ENCODE measurements around the gene MBTPS2. TPM values are rescaled to one million over a fixed set of nuclear protein-coding genes. Genes with fewer than 3 reads are reported as not detected.
"Not testable (repeated sequence)": the region's sequence is repeated elsewhere in the genome, so short reads cannot be mapped to it uniquely, and the experiment has no call there.

MBTPS2 gene
- total and polyA plus RNA-seq, 2 donors from 2014 or later, result 4.9 to 13.4 TPM

DNA sequence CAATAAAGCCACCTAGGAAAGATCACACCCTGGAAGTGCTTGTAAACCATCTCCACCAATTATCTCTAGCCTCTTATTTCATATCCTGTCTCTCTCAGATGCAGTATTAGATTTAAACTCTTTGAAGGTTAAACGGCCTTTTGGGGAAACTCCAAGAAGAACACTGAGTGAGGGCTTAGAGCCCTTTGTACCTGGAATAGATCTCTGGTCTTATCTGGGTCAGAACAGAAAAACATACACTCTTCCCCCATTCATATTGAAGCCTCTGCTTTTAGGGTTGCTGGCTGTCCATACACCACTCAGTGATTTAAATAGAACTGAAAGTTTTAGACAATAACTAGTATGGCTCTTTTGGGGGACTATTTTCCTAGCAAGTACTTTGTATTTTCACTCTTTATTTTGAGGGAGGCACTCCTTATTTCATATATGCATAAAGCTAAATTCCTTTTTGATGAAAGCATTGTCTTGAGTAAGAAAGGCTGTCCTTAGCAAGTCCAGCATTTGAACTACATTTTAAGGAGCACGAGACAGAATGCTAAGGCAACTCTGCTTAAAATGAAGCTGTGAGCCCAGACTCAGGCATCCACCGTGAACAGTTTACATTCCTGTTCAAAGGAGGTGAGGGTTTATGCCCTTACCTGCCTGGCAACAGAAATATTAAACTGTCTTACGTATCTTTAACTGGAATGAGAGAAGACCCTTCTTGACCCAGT is 33.8 kb downstream of the MBTPS2 start:
- TF ChIP-seq, protein P1, sequence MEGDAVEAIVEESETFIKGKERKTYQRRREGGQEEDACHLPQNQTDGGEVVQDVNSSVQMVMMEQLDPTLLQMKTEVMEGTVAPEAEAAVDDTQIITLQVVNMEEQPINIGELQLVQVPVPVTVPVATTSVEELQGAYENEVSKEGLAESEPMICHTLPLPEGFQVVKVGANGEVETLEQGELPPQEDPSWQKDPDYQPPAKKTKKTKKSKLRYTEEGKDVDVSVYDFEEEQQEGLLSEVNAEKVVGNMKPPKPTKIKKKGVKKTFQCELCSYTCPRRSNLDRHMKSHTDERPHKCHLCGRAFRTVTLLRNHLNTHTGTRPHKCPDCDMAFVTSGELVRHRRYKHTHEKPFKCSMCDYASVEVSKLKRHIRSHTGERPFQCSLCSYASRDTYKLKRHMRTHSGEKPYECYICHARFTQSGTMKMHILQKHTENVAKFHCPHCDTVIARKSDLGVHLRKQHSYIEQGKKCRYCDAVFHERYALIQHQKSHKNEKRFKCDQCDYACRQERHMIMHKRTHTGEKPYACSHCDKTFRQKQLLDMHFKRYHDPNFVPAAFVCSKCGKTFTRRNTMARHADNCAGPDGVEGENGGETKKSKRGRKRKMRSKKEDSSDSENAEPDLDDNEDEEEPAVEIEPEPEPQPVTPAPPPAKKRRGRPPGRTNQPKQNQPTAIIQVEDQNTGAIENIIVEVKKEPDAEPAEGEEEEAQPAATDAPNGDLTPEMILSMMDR (IDR thresholded peaks at IDR 0.05; ENCODE audit: borderline replicate concordance, extremely low read depth, insufficient read depth), result no peak
- no peaks in the 10 kb centered on the region for H3K36me3 ChIP-seq (ENCODE audit: control insufficient read depth in 2 of 3, insufficient read depth in 3 of 3, low read length in 3 of 3)
- no peak overlapping the region for H3K9ac ChIP-seq (ENCODE audit: low read length in 3 of 3)
- no peaks in the 10 kb centered on the region for H3K9me3 ChIP-seq (ENCODE audit: control insufficient read depth in 2 of 3, insufficient read depth in 1 of 3, low read length in 3 of 3)
- FAIRE-seq, result no peak
- H3K4me3 ChIP-seq (ENCODE audit: low read length in 3 of 3), result no peak overlapping the region
- no peaks in the 10 kb centered on the region for H3K4me1 ChIP-seq (ENCODE audit: control insufficient read depth in 2 of 3, insufficient read depth in 2 of 3, low read depth in 1 of 3, low read length in 3 of 3)
- intact Hi-C loops (cut with DNase I), result no loop called here
- DNase-seq, result no peak
- no peaks in the 10 kb centered on the region for H3K27me3 ChIP-seq (ENCODE audit: control insufficient read depth, insufficient read depth, low read length)
- H3K27ac ChIP-seq (ENCODE audit: low read depth in 2 of 2, low read length in 2 of 2), result no peak overlapping the region

DNA sequence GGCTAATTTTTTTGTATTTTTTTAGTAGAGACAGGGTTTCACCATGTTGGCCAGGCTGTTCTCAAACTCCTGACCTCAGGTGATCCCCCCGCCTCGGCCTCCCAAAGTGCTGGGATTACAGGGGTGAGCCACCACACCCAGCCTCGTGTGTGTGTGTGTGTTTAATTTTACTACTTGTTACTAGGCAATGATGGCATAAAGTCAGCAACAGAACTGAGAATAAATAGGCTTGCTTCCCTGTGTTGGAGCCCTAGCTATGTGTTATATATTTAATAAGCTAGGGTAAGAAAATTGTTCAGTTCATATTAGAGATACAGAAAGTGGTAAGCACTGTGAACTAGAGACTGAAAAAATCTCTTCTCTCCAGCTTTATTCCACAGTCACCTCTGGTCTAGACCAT is 34.8 kb downstream of the MBTPS2 start:
- H3K36me3 ChIP-seq (ENCODE audit: control insufficient read depth in 2 of 3, insufficient read depth in 3 of 3, low read length in 3 of 3); H3K9me3 ChIP-seq (ENCODE audit: control insufficient read depth in 2 of 3, insufficient read depth in 1 of 3, low read length in 3 of 3); FAIRE-seq; DNase-seq; H3K27ac ChIP-seq (ENCODE audit: low read depth in 2 of 2, low read length in 2 of 2); H3K4me1 ChIP-seq (ENCODE audit: control insufficient read depth in 2 of 3, insufficient read depth in 2 of 3, low read depth in 1 of 3, low read length in 3 of 3); H3K9ac ChIP-seq (ENCODE audit: low read length in 3 of 3); H3K4me3 ChIP-seq (ENCODE audit: low read length in 3 of 3); H3K27me3 ChIP-seq (ENCODE audit: control insufficient read depth, insufficient read depth, low read length); intact Hi-C loops (cut with DNase I): not testable (repeated sequence)

DNA sequence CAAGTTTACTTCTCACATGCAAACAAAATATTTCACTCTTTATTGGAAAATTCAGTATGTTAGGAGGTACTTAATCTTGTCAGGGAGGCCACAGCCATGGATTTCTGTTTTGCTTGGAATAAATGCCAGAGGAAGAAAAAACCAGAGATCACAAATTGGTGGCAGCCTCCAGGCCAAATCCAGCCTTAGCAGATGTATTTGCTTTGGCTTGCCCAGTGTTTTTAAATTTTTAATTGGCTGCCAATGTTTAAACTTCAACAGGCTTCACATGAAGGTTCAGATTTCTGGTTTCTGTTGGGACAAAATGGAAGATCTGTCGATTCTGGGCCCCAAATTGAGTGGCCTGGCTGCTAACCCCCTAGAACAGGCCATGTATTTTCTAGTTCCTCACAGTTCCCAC is 35.6 kb downstream of the MBTPS2 start:
- H3K27ac ChIP-seq (ENCODE audit: low read depth in 2 of 2, low read length in 2 of 2), result no peak overlapping the region
- no peaks in the 10 kb centered on the region for H3K27me3 ChIP-seq (ENCODE audit: control insufficient read depth, insufficient read depth, low read length)
- no peak overlapping the region for H3K4me3 ChIP-seq (ENCODE audit: low read length in 3 of 3)
- no peak overlapping the region for H3K9ac ChIP-seq (ENCODE audit: low read length in 3 of 3)
- H3K36me3 ChIP-seq (ENCODE audit: control insufficient read depth in 2 of 3, insufficient read depth in 3 of 3, low read length in 3 of 3), result no peaks in the 10 kb centered on the region
- TF ChIP-seq, protein P1 (IDR thresholded peaks at IDR 0.05; ENCODE audit: borderline replicate concordance, extremely low read depth, insufficient read depth), result no peak
- H3K4me1 ChIP-seq (ENCODE audit: control insufficient read depth in 2 of 3, insufficient read depth in 2 of 3, low read depth in 1 of 3, low read length in 3 of 3), result no peaks in the 10 kb centered on the region
- DNase-seq (no peak), FAIRE-seq (no peak)
- intact Hi-C loops (cut with DNase I), result no loop called here
- H3K9me3 ChIP-seq (ENCODE audit: control insufficient read depth in 2 of 3, insufficient read depth in 1 of 3, low read length in 3 of 3), result no peaks in the 10 kb centered on the region

DNA sequence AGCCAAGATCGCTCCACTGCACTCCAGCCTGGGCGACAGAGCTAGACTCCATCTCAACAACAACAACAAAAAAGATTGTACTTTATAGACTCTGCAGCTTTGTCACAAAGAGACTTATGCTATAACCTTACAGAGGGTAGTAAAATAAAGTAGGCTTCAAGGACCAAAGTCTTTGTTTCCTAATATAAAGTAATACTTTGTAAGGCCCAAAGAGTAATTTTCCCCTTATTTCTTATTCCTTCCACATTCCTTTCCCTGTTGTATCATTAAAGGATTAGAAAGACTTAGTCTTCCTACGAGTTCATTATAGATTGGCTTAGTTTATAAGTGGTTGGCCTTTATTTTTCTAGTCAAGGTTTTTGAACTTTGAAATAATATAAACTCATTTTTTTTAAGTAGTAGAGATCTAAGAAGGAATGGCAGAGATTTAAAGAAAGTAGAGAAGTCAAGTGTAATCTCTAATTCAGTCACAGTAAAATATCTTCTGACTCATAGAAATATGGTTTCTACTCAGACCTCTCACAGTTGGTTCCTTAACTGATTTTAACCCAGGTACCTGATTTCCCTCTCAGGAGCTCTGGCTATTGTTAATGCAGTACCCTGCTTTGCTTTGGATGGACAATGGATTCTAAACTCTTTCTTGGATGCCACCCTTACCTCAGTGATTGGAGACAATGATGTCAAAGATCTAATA is 42.6 kb downstream of the MBTPS2 start:
- intact Hi-C loops (cut with DNase I), result no loop called here
- Histone ChIP-seq H3K27me3 (ENCODE audit: control insufficient read depth, insufficient read depth, low read length) (no peaks in the 10 kb centered on the region), H3K36me3 (ENCODE audit: control insufficient read depth in 2 of 3, insufficient read depth in 3 of 3, low read length in 3 of 3) (no peaks in the 10 kb centered on the region), H3K9me3 (ENCODE audit: control insufficient read depth in 2 of 3, insufficient read depth in 1 of 3, low read length in 3 of 3) (no peaks in the 10 kb centered on the region), H3K9ac (ENCODE audit: low read length in 3 of 3) (no peak overlapping the region), H3K27ac (ENCODE audit: low read depth in 2 of 2, low read length in 2 of 2) (no peak overlapping the region), H3K4me3 (ENCODE audit: low read length in 3 of 3) (no peak overlapping the region), H3K4me1 (ENCODE audit: control insufficient read depth in 2 of 3, insufficient read depth in 2 of 3, low read depth in 1 of 3, low read length in 3 of 3) (peaks cover 0 to 3% (median 0%) of the 10 kb centered on the region in 3 donors)
- DNase-seq (no peak), FAIRE-seq (no peak)
- TF ChIP-seq, protein P1 (IDR thresholded peaks at IDR 0.05; ENCODE audit: borderline replicate concordance, extremely low read depth, insufficient read depth), result no peak

Data from kidney (tissue), 14 donors.